Measurements from ENCODE around the gene ROGDI. TPM values are rescaled to one million over a fixed set of nuclear protein-coding genes. Genes with fewer than 3 reads are reported as not detected.

ROGDI gene
- total and polyA plus RNA-seq, 9 of the 15 experiments (the other 6 are each of a cell fraction or from before 2014, with no cell fraction given), result 0.97 to 37.3 (median 16.5) TPM

GRCh38 chr16:4802659-4803287 lies 340 bp upstream of the ROGDI start (continued):
- TF ChIP-seq, protein P1, sequence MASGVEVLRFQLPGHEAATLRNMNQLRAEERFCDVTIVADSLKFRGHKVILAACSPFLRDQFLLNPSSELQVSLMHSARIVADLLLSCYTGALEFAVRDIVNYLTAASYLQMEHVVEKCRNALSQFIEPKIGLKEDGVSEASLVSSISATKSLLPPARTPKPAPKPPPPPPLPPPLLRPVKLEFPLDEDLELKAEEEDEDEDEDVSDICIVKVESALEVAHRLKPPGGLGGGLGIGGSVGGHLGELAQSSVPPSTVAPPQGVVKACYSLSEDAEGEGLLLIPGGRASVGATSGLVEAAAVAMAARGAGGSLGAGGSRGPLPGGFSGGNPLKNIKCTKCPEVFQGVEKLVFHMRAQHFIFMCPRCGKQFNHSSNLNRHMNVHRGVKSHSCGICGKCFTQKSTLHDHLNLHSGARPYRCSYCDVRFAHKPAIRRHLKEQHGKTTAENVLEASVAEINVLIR (CRISPR knock-in tag; IDR thresholded peaks at IDR 0.05), result no peak
- TF ChIP-seq SMARCA5 (IDR thresholded peaks at IDR 0.05), result no peak
- no peak for TF ChIP-seq FOXP1 (CRISPR knock-in tag; IDR thresholded peaks at IDR 0.05)
- TF ChIP-seq STAG1 (CRISPR knock-in tag; IDR thresholded peaks at IDR 0.05; ENCODE audit: borderline replicate concordance), result no peak
- no peak for TF ChIP-seq CHD1 (IDR thresholded peaks at IDR 0.05; ENCODE audit: low read length)
- no peak for TF ChIP-seq ETV1 (tag; conservative IDR thresholded peaks at IDR 0.05; ENCODE audit: low read depth)
- no peak for TF ChIP-seq ZBED1 (IDR thresholded peaks at IDR 0.05)
- no peak for TF ChIP-seq MAX (CRISPR knock-in tag; IDR thresholded peaks at IDR 0.05)
- TF ChIP-seq ZNF695 (CRISPR knock-in tag; IDR thresholded peaks at IDR 0.05), result no peak
- TF ChIP-seq SOX6 (IDR thresholded peaks at IDR 0.05), result no peak
- peak; percentile 82 for TF ChIP-seq SP2 (IDR thresholded peaks at IDR 0.05; ENCODE audit: extremely low read depth, low read depth, low read length, poor library complexity, severe bottlenecking)
- peak; percentile 61; the same call in 1 of the 2 replicates for TF ChIP-seq CXXC5 (CRISPR knock-in tag; IDR thresholded peaks at IDR 0.05)
- no peak for TF ChIP-seq LARP7 (IDR thresholded peaks at IDR 0.05)
- TF ChIP-seq, protein P2, sequence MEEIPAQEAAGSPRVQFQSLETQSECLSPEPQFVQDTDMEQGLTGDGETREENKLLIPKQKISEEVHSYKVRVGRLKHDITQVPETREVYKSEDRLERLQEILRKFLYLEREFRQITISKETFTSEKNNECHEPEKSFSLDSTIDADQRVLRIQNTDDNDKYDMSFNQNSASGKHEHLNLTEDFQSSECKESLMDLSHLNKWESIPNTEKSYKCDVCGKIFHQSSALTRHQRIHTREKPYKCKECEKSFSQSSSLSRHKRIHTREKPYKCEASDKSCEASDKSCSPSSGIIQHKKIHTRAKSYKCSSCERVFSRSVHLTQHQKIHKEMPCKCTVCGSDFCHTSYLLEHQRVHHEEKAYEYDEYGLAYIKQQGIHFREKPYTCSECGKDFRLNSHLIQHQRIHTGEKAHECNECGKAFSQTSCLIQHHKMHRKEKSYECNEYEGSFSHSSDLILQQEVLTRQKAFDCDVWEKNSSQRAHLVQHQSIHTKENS (CRISPR knock-in tag; IDR thresholded peaks at IDR 0.05), result no peak
- TF ChIP-seq, protein P3, sequence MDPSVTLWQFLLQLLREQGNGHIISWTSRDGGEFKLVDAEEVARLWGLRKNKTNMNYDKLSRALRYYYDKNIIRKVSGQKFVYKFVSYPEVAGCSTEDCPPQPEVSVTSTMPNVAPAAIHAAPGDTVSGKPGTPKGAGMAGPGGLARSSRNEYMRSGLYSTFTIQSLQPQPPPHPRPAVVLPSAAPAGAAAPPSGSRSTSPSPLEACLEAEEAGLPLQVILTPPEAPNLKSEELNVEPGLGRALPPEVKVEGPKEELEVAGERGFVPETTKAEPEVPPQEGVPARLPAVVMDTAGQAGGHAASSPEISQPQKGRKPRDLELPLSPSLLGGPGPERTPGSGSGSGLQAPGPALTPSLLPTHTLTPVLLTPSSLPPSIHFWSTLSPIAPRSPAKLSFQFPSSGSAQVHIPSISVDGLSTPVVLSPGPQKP (CRISPR knock-in tag; IDR thresholded peaks at IDR 0.05), result no peak
- no peak for TF ChIP-seq ZNF57 (CRISPR knock-in tag; IDR thresholded peaks at IDR 0.05)
- no peak for TF ChIP-seq MED1 (CRISPR knock-in tag; IDR thresholded peaks at IDR 0.05; ENCODE audit: borderline replicate concordance)
- no peak for TF ChIP-seq ARID2 (IDR thresholded peaks at IDR 0.05)
- TF ChIP-seq CHAMP1 (IDR thresholded peaks at IDR 0.05), result no peak
- TF ChIP-seq TBP (optimal IDR thresholded peaks at IDR 0.05; ENCODE audit: low read depth, low read length), result peak; percentile 41
- TF ChIP-seq, protein P4, sequence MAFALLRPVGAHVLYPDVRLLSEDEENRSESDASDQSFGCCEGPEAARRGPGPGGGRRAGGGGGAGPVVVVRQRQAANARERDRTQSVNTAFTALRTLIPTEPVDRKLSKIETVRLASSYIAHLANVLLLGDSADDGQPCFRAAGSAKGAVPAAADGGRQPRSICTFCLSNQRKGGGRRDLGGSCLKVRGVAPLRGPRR (CRISPR knock-in tag; IDR thresholded peaks at IDR 0.05), result no peak
- TF ChIP-seq CBFB (CRISPR knock-in tag; IDR thresholded peaks at IDR 0.05), result no peak
- no peak for TF ChIP-seq GTF2F1 (IDR thresholded peaks at IDR 0.05; ENCODE audit: low read depth, low read length)

All from K562 (cell line).